Measurements from ENCODE around the gene C2CD2.

GRCh38 chr21:41942457-41942856, 11.4 kb downstream of the C2CD2 start:
- TF ChIP-seq POLR2A (IDR thresholded peaks at IDR 0.05; ENCODE audit: low read depth, low read length) (no peak), JUND (IDR thresholded peaks at IDR 0.05; ENCODE audit: low read depth, low read length) (no peak), CTCF (IDR thresholded peaks at IDR 0.05 in 2 of 3, conservative IDR thresholded peaks at IDR 0.05 in 1 of 3; ENCODE audit: control insufficient read depth in 2 of 3, extremely low read depth in 1 of 3, insufficient read depth in 1 of 3, low read depth in 3 of 3, low read length in 3 of 3) (no peak), USF1 (IDR thresholded peaks at IDR 0.05; ENCODE audit: borderline replicate concordance, extremely low read length, insufficient read depth, low read depth, low read length) (no peak), ZNF274 (IDR thresholded peaks at IDR 0.05; ENCODE audit: insufficient read depth, insufficient read length) (no peak), RAD21 (IDR thresholded peaks at IDR 0.05; ENCODE audit: insufficient read depth, low read depth, low read length) (no peak)

Measured in GM12878 (cell line).